ENCODE data around the gene REP15.

- TF ChIP-seq CTCF (IDR thresholded peaks at IDR 0.05) (no peak), POLR2A (IDR thresholded peaks at IDR 0.05) (no peak), POLR2AphosphoS5 (IDR thresholded peaks at IDR 0.05; ENCODE audit: insufficient read depth in 1 of 2, low read depth in 1 of 2) (no peak)
Observed at GRCh38 chr12:27672051-27672450, 24.2 kb upstream of the REP15 start.

Measured in vagina (tissue), 2 donors.